ENCODE data around the gene HTATIP2. TPM values are rescaled to one million over a fixed set of nuclear protein-coding genes. Genes with fewer than 3 reads are reported as not detected.
"Not testable (repeated sequence)": the region's sequence is repeated elsewhere in the genome, so short reads cannot be mapped to it uniquely, and the experiment has no call there.

HTATIP2 gene
- total RNA-seq, 1 donor from 2014 or later, result 17.4 TPM

GRCh38 chr11:20373147-20373546 is 9.6 kb downstream of the HTATIP2 start:
- intact Hi-C loops (cut with micrococcal nuclease), result no loop called here
- DNase-seq, result no peak
- TF ChIP-seq, protein P1, sequence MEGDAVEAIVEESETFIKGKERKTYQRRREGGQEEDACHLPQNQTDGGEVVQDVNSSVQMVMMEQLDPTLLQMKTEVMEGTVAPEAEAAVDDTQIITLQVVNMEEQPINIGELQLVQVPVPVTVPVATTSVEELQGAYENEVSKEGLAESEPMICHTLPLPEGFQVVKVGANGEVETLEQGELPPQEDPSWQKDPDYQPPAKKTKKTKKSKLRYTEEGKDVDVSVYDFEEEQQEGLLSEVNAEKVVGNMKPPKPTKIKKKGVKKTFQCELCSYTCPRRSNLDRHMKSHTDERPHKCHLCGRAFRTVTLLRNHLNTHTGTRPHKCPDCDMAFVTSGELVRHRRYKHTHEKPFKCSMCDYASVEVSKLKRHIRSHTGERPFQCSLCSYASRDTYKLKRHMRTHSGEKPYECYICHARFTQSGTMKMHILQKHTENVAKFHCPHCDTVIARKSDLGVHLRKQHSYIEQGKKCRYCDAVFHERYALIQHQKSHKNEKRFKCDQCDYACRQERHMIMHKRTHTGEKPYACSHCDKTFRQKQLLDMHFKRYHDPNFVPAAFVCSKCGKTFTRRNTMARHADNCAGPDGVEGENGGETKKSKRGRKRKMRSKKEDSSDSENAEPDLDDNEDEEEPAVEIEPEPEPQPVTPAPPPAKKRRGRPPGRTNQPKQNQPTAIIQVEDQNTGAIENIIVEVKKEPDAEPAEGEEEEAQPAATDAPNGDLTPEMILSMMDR (IDR thresholded peaks at IDR 0.05; ENCODE audit: borderline replicate concordance), result no peak
- Histone ChIP-seq H3K27ac (replicated peaks) (no peak overlapping the region), H3K9me3 (replicated peaks) (no peaks in the 10 kb centered on the region), H3K36me3 (peaks cover 47% of the 10 kb centered on the region), H3K4me3 (no peak overlapping the region), H3K4me1 (peaks cover 5% of the 10 kb centered on the region), H3K27me3 (ENCODE audit: low read depth) (no peaks in the 10 kb centered on the region)

GRCh38 chr11:20373568-20374209 is 10.2 kb downstream of the HTATIP2 start:
- intact Hi-C loops (cut with micrococcal nuclease), result no loop called here
- Histone ChIP-seq H3K4me1 (peaks cover 3% of the 10 kb centered on the region), H3K27ac (replicated peaks) (no peak overlapping the region), H3K4me3 (no peak overlapping the region), H3K9me3 (replicated peaks) (no peaks in the 10 kb centered on the region), H3K36me3 (peaks cover 48% of the 10 kb centered on the region), H3K27me3 (ENCODE audit: low read depth) (no peaks in the 10 kb centered on the region)
- TF ChIP-seq, protein P1 (IDR thresholded peaks at IDR 0.05; ENCODE audit: borderline replicate concordance), result no peak
- DNase-seq, result no peak

DNA sequence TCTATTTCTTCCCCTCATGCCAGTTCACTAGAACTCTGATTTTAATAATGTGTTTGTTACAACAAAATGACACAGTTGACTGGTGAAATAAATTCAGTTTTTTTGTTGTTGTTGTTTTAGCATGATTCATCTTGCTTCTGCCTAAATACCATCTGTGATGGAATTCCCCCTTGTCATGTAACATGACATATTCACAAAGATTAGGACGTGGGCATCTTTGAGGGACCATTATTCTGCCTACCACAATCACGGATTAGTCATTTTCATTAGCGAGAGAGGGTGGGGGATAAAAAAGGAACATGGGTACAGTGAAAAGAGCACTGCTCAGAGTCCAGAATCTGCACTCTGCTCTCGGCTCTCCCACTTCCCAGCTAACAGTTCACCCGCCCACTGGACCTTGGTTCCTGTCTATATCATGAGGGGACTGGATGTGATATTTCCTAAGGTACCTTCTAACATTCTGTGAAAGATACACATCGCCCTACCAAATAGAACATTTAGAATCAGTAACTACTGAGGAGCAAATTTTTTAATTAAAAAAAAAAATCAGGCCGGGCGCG is 11.3 kb downstream of the HTATIP2 start:
- Histone ChIP-seq H3K4me3 (no peak overlapping the region), H3K9me3 (replicated peaks) (no peaks in the 10 kb centered on the region), H3K4me1 (peaks cover 2% of the 10 kb centered on the region), H3K27ac (replicated peaks) (no peak overlapping the region), H3K27me3 (ENCODE audit: low read depth) (no peaks in the 10 kb centered on the region), H3K36me3 (peaks cover 56% of the 10 kb centered on the region)
- intact Hi-C loops (cut with micrococcal nuclease), result no loop called here
- no peak for DNase-seq
- TF ChIP-seq, protein P1 (IDR thresholded peaks at IDR 0.05; ENCODE audit: borderline replicate concordance), result no peak

- H3K36me3 ChIP-seq, result peaks cover 55% of the 10 kb centered on the region
- no peaks in the 10 kb centered on the region for H3K27me3 ChIP-seq (ENCODE audit: low read depth)
- H3K27ac ChIP-seq (replicated peaks), result no peak overlapping the region
- H3K4me1 ChIP-seq, result no peaks in the 10 kb centered on the region
- TF ChIP-seq, protein P1 (IDR thresholded peaks at IDR 0.05; ENCODE audit: borderline replicate concordance), result no peak
- H3K9me3 ChIP-seq (replicated peaks), result no peaks in the 10 kb centered on the region
- no peak overlapping the region for H3K4me3 ChIP-seq
- intact Hi-C loops (cut with micrococcal nuclease), result no loop called here
- no peak for DNase-seq
Measured at GRCh38 chr11:20376162-20376730, 12.7 kb downstream of the HTATIP2 start.

GRCh38 chr11:20385996-20386395 is 22.5 kb downstream of the HTATIP2 start:
- DNase-seq; intact Hi-C loops (cut with micrococcal nuclease); H3K27me3 ChIP-seq (ENCODE audit: low read depth); H3K4me3 ChIP-seq; H3K9me3 ChIP-seq (replicated peaks); H3K27ac ChIP-seq (replicated peaks): not testable (repeated sequence)
- Histone ChIP-seq H3K36me3 (peaks cover 28% of the 10 kb centered on the region), H3K4me1 (peaks cover 26% of the 10 kb centered on the region)

Data from left ventricle myocardium inferior (tissue), 1 donor.